Ovary (tissue), 3 donors: ENCODE data around the gene USP53.

Source experiments
- POLR2A ChIP-seq: fragments of 450-650 bp; IDR thresholded peaks from one replicate; pipeline ENCODE4 v1.6.1; 2017; ENCODE audit warnings: antibody characterized with exemption, mild to moderate bottlenecking, moderate library complexity
- TF ChIP-seq, protein P1 (sequence below), 3 donors: fragments of 450-650 bp in 2 of 3; fragments of 200-600 bp in 1 of 3; IDR thresholded peaks; one replicate each; pipeline versions ENCODE4 v1.5.1 to v1.8.0; 2016 to 2022; ENCODE audit warnings: antibody characterized with exemption in 3 of 3, mild to moderate bottlenecking in 1 of 3
- donor health status: DM: no; HTN: no; CAD: no.

- TF ChIP-seq, protein P1, sequence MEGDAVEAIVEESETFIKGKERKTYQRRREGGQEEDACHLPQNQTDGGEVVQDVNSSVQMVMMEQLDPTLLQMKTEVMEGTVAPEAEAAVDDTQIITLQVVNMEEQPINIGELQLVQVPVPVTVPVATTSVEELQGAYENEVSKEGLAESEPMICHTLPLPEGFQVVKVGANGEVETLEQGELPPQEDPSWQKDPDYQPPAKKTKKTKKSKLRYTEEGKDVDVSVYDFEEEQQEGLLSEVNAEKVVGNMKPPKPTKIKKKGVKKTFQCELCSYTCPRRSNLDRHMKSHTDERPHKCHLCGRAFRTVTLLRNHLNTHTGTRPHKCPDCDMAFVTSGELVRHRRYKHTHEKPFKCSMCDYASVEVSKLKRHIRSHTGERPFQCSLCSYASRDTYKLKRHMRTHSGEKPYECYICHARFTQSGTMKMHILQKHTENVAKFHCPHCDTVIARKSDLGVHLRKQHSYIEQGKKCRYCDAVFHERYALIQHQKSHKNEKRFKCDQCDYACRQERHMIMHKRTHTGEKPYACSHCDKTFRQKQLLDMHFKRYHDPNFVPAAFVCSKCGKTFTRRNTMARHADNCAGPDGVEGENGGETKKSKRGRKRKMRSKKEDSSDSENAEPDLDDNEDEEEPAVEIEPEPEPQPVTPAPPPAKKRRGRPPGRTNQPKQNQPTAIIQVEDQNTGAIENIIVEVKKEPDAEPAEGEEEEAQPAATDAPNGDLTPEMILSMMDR (IDR thresholded peaks at IDR 0.05): no peak
- TF ChIP-seq POLR2A: no peak
Measured at GRCh38 chr4:119268466-119268865, 56.0 kb downstream of the USP53 start.
